ENCODE measurements around the gene SRR. TPM values are rescaled to one million over a fixed set of nuclear protein-coding genes. Genes with fewer than 3 reads are reported as not detected.

Gene SRR
- total RNA-seq, 1 donor from 2014 or later = 14.4 TPM

DNA sequence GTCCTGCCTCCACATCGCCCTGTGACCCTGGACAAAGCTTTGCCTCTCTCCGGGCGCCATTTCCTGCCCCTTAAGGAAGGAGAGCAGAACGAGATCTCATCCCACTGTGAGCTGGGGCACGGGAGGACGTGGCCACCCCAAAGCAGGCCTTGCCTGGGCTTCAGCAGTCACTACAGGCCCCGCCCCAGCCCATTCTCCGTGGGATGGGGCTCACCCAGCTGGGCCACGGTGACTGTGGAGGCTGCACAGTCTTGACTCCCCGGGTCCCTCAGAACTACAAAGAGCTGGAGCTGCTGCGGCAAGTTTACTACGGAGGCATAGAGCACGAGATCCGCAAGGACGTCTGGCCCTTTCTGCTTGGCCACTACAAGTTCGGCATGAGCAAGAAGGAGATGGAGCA, 68.9 kb downstream of the SRR start:
- Mint-ChIP-seq H3K27me3 (no peaks in the 10 kb centered on the region), H3K27ac (no peak overlapping the region), H3K9me3 (no peaks in the 10 kb centered on the region), H3K4me3 (no peak overlapping the region), H3K36me3 (no peaks in the 10 kb centered on the region), H3K4me1 (ENCODE audit: unreplicated experiment) (peaks cover 5% of the 10 kb centered on the region)
- TF ChIP-seq CTCF (conservative IDR thresholded peaks at IDR 0.05) = no peak
- no peak for DNase-seq (ENCODE audit: extremely low spot score, unreplicated experiment)

- TF ChIP-seq CTCF (conservative IDR thresholded peaks at IDR 0.05) = no peak
- DNase-seq (ENCODE audit: extremely low spot score, unreplicated experiment) = no peak
- H3K27me3 Mint-ChIP-seq = no peaks in the 10 kb centered on the region
- H3K9me3 Mint-ChIP-seq = no peaks in the 10 kb centered on the region
- H3K27ac Mint-ChIP-seq = no peak overlapping the region
- H3K36me3 Mint-ChIP-seq = no peaks in the 10 kb centered on the region
- peaks cover 5% of the 10 kb centered on the region for H3K4me1 Mint-ChIP-seq (ENCODE audit: unreplicated experiment)
- H3K4me3 Mint-ChIP-seq = no peak overlapping the region
These were observed 69.4 kb downstream of the SRR start for GRCh38 chr17:2373179-2373578.

Other genes starting within 250 kb of the SRR start
- gene HIC1, start 248.8 kb upstream of the SRR start, total RNA-seq (ENCODE audit: low replicate concordance) = 3.4 and 21.6 TPM in 2 replicates
- 30.3 and 39.0 TPM in 2 replicates for gene SMG6, start 165 bp upstream of the SRR start, total RNA-seq (ENCODE audit: low replicate concordance)
- 37.8 and 40.3 TPM in 2 replicates for gene TSR1, start 32.5 kb downstream of the SRR start, total RNA-seq (ENCODE audit: low replicate concordance)
- 64.1 and 74.3 TPM in 2 replicates for gene SGSM2, start 33.6 kb downstream of the SRR start, total RNA-seq (ENCODE audit: low replicate concordance)
- 26.9 and 32.9 TPM in 2 replicates for gene MNT, start 97.1 kb downstream of the SRR start, total RNA-seq (ENCODE audit: low replicate concordance)
- gene METTL16, start 207.9 kb downstream of the SRR start, total RNA-seq (ENCODE audit: low replicate concordance) = 27.5 and 39.3 TPM in 2 replicates